ENCODE measurements around the gene EMX2. TPM values are rescaled to one million over a fixed set of nuclear protein-coding genes. Genes with fewer than 3 reads are reported as not detected.

EMX2 gene
- total and polyA plus RNA-seq, 4 donors = 0.37 TPM; not detected in 3

DNA sequence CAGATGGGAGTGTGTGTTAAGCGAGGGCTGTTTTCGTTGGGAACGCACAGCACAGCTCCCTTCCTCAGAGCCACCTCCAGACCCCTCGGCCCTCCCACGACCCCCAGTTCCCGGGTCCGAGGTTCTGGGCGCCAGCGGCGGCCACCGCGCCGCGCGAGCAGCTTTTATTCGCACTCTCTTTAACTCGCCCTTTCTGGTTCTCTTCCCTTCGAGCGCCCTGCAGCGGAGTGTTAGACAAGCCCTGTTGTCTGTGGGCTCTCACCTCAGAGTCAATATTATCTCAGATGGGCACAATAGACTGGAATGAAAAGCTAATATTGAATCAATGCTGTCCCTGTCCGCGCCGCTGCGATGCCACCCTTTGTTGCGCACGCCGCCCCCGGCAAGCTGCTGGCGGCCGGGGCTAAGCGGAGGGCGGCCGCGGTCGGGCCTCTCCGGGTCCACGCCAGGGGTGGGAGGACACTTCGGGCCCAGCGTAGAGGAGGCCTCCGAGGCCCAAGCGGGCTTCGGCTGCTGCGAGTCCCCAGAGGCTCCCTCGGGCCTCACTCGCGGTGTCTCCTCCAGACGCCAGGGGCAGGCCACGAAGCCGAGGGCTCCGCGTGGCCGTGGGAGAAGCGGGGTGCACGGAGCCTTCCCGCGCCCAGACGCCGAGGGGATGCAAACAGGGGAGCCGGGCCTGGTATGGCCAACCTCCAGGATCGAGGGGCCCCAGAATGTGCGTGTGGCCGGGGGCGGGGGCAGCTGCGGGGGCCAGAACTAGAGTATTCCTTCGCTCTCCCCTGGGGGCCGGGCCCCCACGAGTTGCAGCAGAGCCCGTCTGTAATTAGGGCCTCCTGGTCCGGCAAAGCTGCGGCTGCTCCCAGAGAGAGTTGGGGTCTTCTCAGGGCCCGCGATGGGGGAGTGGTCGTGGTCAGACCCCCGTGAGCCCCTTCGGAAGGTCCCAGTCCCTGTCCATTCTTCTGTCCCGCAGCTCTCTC is 7.9 kb upstream of the EMX2 start:
- Histone ChIP-seq H3K4me3 (no peak overlapping the region), H3K9ac (ENCODE audit: insufficient read depth in 1 of 2, low read length in 2 of 2) (no peak overlapping the region), H3K4me1 (ENCODE audit: control insufficient read depth in 5 of 5, insufficient read depth in 5 of 5, low read length in 5 of 5) (peaks cover 0 to 6% (median 3%) of the 10 kb centered on the region in 5 donors), H3K27ac (ENCODE audit: low read depth in 1 of 2, low read length in 1 of 2) (no peak overlapping the region), H3K36me3 (ENCODE audit: control insufficient read depth in 4 of 4, insufficient read depth in 4 of 4, low read length in 4 of 4) (no peaks in the 10 kb centered on the region), H3K9me3 (ENCODE audit: control insufficient read depth in 4 of 4, insufficient read depth in 3 of 4, low read length in 3 of 4) (peaks cover 0 to 8% (median 0%) of the 10 kb centered on the region in 4 donors), H3K27me3 (ENCODE audit: control insufficient read depth in 3 of 3, insufficient read depth in 3 of 3, low read length in 2 of 3) (peaks cover 13 to 96% (median 86%) of the 10 kb centered on the region in 3 donors)
- no peak for ATAC-seq (ENCODE audit: insufficient read depth, low FRiP score)
- 5% methylated on average over 68 to 76 of the region's 76 CpGs for WGBS, 2 donors
- no peak for DNase-seq
- TF ChIP-seq, protein P1, sequence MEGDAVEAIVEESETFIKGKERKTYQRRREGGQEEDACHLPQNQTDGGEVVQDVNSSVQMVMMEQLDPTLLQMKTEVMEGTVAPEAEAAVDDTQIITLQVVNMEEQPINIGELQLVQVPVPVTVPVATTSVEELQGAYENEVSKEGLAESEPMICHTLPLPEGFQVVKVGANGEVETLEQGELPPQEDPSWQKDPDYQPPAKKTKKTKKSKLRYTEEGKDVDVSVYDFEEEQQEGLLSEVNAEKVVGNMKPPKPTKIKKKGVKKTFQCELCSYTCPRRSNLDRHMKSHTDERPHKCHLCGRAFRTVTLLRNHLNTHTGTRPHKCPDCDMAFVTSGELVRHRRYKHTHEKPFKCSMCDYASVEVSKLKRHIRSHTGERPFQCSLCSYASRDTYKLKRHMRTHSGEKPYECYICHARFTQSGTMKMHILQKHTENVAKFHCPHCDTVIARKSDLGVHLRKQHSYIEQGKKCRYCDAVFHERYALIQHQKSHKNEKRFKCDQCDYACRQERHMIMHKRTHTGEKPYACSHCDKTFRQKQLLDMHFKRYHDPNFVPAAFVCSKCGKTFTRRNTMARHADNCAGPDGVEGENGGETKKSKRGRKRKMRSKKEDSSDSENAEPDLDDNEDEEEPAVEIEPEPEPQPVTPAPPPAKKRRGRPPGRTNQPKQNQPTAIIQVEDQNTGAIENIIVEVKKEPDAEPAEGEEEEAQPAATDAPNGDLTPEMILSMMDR (IDR thresholded peaks at IDR 0.05; ENCODE audit: control extremely low read depth, extremely low read depth) = no peak

DNA sequence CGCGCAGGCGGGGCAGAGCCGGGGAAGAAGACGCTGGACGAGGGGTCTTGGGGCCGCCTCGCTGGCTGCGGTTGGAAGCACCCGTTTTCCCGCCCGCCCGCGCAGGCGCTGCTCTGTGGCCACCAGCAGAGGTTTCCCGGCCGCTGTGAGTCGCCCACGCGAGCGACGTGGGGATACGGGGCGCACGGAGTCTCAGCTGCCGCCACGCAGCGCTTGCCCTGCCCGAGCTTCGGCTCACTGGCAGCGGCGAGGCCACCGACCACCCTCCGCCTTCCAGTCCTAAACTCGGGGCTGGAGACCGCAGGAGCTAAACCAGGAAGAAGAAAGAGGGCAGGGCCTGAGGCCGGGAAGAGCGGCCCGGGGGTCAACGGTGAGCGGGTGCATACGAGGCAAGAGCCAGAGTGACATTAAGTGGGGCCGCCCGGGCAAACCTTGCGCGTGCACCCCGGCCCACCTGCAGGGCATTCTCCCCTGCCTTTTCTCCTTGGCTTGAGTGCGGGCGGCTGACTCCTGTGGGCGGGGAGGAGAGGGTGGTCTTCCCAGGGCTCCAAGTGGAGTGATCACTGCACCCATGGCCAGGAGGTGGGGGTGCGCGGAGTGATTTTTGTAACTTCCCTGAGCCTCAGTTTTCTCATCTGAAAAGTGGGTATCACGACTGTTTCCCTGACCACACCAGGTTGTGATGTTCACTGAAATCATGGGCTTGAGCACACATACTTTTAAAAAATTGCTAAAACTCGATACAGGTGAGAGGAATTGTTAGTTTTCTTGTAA is 7.1 kb upstream of the EMX2 start:
- peaks cover 17 to 98% (median 87%) of the 10 kb centered on the region in 3 donors for H3K27me3 ChIP-seq (ENCODE audit: control insufficient read depth in 3 of 3, insufficient read depth in 3 of 3, low read length in 2 of 3)
- ATAC-seq (ENCODE audit: insufficient read depth, low FRiP score) = no peak
- peaks cover 0 to 6% (median 3%) of the 10 kb centered on the region in 5 donors for H3K4me1 ChIP-seq (ENCODE audit: control insufficient read depth in 5 of 5, insufficient read depth in 5 of 5, low read length in 5 of 5)
- no peak overlapping the region for H3K27ac ChIP-seq (ENCODE audit: low read depth in 1 of 2, low read length in 1 of 2)
- no peaks in the 10 kb centered on the region for H3K36me3 ChIP-seq (ENCODE audit: control insufficient read depth in 4 of 4, insufficient read depth in 4 of 4, low read length in 4 of 4)
- no peak overlapping the region for H3K4me3 ChIP-seq
- DNase-seq = no peak
- TF ChIP-seq, protein P1 (IDR thresholded peaks at IDR 0.05; ENCODE audit: control extremely low read depth, extremely low read depth) = no peak
- WGBS, 2 donors = 3 to 4% methylated on average over 49 to 54 of the region's 54 CpGs
- H3K9me3 ChIP-seq (ENCODE audit: control insufficient read depth in 4 of 4, insufficient read depth in 3 of 4, low read length in 3 of 4) = peaks cover 0 to 8% (median 0%) of the 10 kb centered on the region in 4 donors
- no peak overlapping the region for H3K9ac ChIP-seq (ENCODE audit: insufficient read depth in 1 of 2, low read length in 2 of 2)

DNA sequence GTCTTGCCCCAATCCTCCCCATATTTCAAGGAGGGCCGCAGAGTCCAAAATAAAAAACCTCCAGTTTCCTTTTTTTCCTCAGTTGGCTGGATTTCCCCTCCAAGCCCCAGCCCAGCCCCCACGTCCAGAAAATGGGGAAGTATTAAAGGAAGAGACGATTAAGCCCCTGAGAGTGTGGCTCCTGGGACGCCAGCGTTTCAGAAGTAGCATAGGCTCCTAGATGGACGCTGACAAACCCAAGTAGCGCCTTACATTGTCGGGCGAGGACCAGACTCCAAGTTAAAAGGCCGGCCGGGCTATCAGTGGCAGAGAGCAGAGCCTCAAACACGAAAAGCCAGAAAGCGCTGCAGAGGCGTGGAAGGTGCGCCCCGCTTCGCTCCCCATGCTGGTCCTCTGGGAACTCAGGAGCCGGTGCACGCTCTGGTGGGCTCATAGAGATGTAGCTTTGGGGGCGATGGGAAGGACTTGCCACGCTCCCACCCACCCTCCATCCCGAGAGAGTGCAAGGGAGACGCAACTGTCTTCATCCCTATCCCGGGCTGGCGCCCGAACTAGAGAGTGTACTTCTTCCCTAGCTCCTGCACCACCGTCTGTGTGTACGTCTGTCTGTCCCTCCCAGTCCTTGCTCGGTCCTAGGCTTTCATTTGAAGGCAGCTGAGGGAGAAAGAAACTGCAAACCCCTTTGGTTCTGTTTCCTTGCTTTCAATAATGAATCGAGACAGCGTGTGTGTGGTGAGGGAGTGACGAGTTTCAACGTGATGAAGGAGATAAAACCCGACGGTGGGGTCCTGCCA is 6.3 kb upstream of the EMX2 start:
- TF ChIP-seq, protein P1 (IDR thresholded peaks at IDR 0.05; ENCODE audit: control extremely low read depth, extremely low read depth) = no peak
- Histone ChIP-seq H3K4me1 (ENCODE audit: control insufficient read depth in 5 of 5, insufficient read depth in 5 of 5, low read length in 5 of 5) (peaks cover 0 to 6% (median 3%) of the 10 kb centered on the region in 5 donors), H3K9ac (ENCODE audit: insufficient read depth in 1 of 2, low read length in 2 of 2) (no peak overlapping the region), H3K4me3 (no peak overlapping the region), H3K36me3 (ENCODE audit: control insufficient read depth in 4 of 4, insufficient read depth in 4 of 4, low read length in 4 of 4) (no peaks in the 10 kb centered on the region), H3K27ac (ENCODE audit: low read depth in 1 of 2, low read length in 1 of 2) (no peak overlapping the region), H3K27me3 (ENCODE audit: control insufficient read depth in 3 of 3, insufficient read depth in 3 of 3, low read length in 2 of 3) (peaks cover 20 to 95% (median 87%) of the 10 kb centered on the region in 3 donors), H3K9me3 (ENCODE audit: control insufficient read depth in 4 of 4, insufficient read depth in 3 of 4, low read length in 3 of 4) (peaks cover 0 to 8% (median 0%) of the 10 kb centered on the region in 4 donors)
- DNase-seq = no peak
- WGBS, 2 donors = 4 to 6% methylated on average over 35 of the region's 35 CpGs
- no peak for ATAC-seq (ENCODE audit: insufficient read depth, low FRiP score)

All from lung (tissue), 12 donors.